ENCODE data around the gene VSIG10. TPM values are rescaled to one million over a fixed set of nuclear protein-coding genes. Genes with fewer than 3 reads are reported as not detected.

Gene VSIG10
- total RNA-seq, 4 donors from 2014 or later, result 27.6 to 59.9 (median 39.4) TPM

DNA sequence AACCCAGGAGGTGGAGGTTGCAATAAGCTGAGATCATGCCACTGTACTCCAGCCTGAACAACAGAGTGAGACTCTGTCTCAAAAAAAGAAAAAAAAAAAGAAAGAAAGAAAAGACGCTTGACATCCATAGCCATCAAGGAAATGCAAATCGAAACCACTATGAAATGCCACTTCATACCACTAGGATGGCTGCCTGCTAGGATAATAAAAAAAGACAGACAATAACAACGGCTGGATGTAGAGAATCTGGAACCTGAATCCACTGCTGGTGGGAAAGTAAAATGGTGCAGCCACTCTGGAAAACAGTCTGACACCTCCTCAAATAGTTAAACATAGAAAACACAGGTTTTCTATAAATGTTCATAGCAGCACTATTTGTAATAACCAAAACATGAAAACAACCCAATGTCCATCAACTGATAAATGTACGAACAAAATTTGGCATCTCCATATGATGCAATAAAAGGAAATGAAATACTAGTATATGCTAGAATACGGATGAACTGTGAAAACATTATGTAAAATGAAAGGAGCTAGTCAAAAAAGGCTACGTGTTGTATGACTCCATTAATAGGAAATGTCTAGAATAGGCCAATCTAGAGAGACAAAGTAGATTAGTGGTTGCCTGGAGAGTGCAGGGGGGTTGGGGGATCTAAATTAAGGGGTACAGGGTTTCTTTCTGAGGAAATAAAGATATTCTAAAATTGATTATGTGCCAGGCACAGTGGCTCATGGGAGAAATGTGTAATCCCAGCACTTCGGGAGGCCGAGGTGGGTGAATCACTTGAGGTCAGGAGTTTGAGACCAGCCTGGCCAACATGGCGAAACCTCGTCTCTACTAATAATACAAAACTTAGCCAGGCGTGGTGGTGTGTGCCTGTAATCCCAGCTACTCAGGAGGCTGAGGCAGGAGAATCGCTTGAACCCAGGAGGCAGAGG is 52.6 kb downstream of the VSIG10 start:
- intact Hi-C loops (cut with DNase I; ENCODE audit: low total_unique reads), result no loop called here
- Histone ChIP-seq H3K9me3 (no peaks in the 10 kb centered on the region), H3K4me1 (peaks cover 0 to 7% of the 10 kb centered on the region in 2 donors), H3K27ac (no peak overlapping the region), H3K27me3 (no peaks in the 10 kb centered on the region), H3K4me3 (no peak overlapping the region), H3K36me3 (no peaks in the 10 kb centered on the region)
- no peak for TF ChIP-seq POLR2A (IDR thresholded peaks at IDR 0.05)
- TF ChIP-seq, protein P1, sequence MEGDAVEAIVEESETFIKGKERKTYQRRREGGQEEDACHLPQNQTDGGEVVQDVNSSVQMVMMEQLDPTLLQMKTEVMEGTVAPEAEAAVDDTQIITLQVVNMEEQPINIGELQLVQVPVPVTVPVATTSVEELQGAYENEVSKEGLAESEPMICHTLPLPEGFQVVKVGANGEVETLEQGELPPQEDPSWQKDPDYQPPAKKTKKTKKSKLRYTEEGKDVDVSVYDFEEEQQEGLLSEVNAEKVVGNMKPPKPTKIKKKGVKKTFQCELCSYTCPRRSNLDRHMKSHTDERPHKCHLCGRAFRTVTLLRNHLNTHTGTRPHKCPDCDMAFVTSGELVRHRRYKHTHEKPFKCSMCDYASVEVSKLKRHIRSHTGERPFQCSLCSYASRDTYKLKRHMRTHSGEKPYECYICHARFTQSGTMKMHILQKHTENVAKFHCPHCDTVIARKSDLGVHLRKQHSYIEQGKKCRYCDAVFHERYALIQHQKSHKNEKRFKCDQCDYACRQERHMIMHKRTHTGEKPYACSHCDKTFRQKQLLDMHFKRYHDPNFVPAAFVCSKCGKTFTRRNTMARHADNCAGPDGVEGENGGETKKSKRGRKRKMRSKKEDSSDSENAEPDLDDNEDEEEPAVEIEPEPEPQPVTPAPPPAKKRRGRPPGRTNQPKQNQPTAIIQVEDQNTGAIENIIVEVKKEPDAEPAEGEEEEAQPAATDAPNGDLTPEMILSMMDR (IDR thresholded peaks at IDR 0.05), result no peak
- DNase-seq, result no peak

DNA sequence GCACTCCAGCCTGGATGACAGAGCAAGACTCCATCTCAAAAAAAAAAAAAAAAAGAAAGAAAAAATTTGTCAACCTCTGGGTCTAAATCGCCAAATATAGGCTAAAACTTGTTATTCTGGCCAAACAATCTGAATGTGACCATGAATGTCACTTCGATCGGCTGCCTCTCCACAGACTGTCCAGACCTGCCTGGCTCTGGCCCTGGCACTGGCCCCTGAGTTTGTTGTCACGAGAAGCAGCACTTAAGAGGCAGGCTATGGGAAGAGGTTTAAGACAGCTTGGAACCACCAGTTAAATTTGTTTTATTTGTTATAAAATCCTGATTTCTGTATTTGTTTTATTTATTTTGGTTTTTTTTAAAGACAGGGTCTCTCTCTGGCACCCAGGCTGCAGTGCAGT is 57.4 kb downstream of the VSIG10 start:
- Histone ChIP-seq H3K27ac (no peak overlapping the region), H3K4me1 (no peaks in the 10 kb centered on the region), H3K36me3 (no peaks in the 10 kb centered on the region), H3K9me3 (no peaks in the 10 kb centered on the region), H3K4me3 (no peak overlapping the region), H3K27me3 (no peaks in the 10 kb centered on the region)
- no peak for DNase-seq
- TF ChIP-seq, protein P1 (IDR thresholded peaks at IDR 0.05), result no peak
- TF ChIP-seq POLR2A (IDR thresholded peaks at IDR 0.05), result no peak
- intact Hi-C loops (cut with DNase I; ENCODE audit: low total_unique reads), result no loop called here

DNA sequence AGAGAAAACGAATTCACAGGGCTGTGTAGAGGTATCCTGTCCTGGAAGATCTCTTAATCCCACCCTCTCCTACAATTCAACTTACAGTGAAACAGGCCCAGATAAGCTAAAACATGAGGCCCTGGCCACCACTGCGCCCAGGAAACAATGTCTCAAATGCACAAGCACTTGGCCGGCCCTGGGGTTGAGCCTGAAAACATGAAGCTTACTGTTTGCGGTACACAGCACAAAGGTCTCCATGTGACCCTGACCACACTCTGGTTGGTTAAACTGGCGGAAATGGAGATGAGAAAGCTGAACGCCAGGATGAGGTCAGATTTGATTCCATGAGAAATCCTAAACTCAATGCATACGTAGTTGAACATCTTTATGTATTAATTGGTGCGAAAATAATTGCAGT is 59.2 kb downstream of the VSIG10 start:
- intact Hi-C loops (cut with DNase I; ENCODE audit: low total_unique reads), result no loop called here
- no peak for DNase-seq
- TF ChIP-seq, protein P1 (IDR thresholded peaks at IDR 0.05), result no peak
- no peak for TF ChIP-seq POLR2A (IDR thresholded peaks at IDR 0.05)
- Histone ChIP-seq H3K4me3 (no peak overlapping the region), H3K36me3 (no peaks in the 10 kb centered on the region), H3K9me3 (no peaks in the 10 kb centered on the region), H3K4me1 (no peaks in the 10 kb centered on the region), H3K27me3 (no peaks in the 10 kb centered on the region), H3K27ac (no peak overlapping the region)

DNA sequence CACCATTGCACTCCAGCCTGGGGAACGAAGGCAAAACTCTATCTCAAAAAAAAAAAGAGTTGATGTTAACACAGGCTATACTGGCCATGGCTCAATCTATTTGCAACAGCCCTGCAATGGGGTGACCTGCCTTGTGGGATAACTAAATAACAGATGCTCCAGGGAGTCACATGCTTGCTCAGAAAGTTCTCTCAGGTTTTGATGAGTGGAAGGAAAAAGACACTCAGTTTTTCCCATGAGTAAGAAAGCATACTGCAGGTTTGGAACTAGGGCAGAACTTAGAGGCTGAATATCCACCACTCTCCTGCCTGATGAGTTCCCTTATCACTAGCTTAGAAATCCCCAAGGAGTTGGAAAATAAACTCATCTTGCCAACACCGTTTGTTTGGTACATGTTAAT is 59.7 kb downstream of the VSIG10 start:
- intact Hi-C loops (cut with DNase I; ENCODE audit: low total_unique reads), result no loop called here
- H3K4me1 ChIP-seq, result no peaks in the 10 kb centered on the region
- no peaks in the 10 kb centered on the region for H3K36me3 ChIP-seq
- H3K4me3 ChIP-seq, result no peak overlapping the region
- no peak overlapping the region for H3K27ac ChIP-seq
- H3K27me3 ChIP-seq, result no peaks in the 10 kb centered on the region
- no peak for TF ChIP-seq POLR2A (IDR thresholded peaks at IDR 0.05)
- TF ChIP-seq, protein P1 (IDR thresholded peaks at IDR 0.05), result no peak
- no peaks in the 10 kb centered on the region for H3K9me3 ChIP-seq
- DNase-seq, result no peak

DNA sequence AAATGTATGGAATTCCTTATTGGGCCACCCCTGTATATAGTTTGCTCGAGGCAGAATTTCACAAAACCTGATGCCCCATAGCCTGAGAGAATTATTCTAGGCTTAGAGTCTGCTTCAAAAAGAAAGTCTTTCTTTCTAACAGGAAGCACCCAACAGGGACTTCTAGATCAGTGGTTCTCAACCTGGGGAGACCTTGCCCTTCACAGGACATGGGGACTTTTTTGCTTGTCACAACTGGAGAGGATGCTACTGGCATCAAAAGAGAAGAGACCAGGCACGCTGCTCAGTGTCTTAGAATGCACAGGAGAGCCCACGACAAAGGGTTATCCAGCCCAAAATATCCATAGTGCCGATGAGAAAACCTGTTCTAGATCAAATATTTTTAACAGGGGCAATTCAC is 61.7 kb downstream of the VSIG10 start:
- Histone ChIP-seq H3K4me3 (no peak overlapping the region), H3K27ac (no peak overlapping the region), H3K36me3 (no peaks in the 10 kb centered on the region), H3K27me3 (no peaks in the 10 kb centered on the region), H3K9me3 (no peaks in the 10 kb centered on the region), H3K4me1 (no peaks in the 10 kb centered on the region)
- no peak for DNase-seq
- intact Hi-C loops (cut with DNase I; ENCODE audit: low total_unique reads), result no loop called here
- TF ChIP-seq POLR2A (IDR thresholded peaks at IDR 0.05), result no peak
- TF ChIP-seq, protein P1 (IDR thresholded peaks at IDR 0.05), result no peak
